HG03045 (cell line): ENCODE measurements around the gene KIF6.
"Not testable (repeated sequence)": the region's sequence is repeated elsewhere in the genome, so short reads cannot be mapped to it uniquely, and the experiment has no call there.

Experiments used
- ATAC-seq: cut with Tn5 transposase; IDR thresholded peaks from one replicate; pipeline ENCODE4 v1.9.1; 2021; ENCODE audit warnings: mild to moderate bottlenecking, moderate library complexity; ENCODE audit not compliant: unreplicated experiment

The KIF6 gene

DNA sequence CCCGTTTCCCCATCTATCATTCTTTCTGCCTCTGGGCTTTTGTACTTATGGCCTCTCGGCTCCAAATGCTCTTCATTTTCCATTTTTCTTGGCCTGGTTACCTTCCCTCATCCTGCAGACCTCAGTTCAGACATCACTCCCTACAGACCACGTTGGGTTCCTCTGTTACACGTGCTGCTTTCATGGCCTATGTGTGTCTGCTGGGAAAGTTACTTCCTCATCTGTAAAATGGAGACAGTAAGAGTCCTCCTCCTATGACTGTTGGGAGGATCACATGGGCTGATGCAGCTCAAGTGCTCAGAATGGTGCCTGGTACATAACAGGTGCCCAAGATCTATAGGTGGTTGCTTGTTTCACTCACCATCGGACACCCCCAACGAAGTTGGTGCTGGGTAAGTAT, 424.5 kb downstream of the KIF6 start:
- ATAC-seq, result no peak

DNA sequence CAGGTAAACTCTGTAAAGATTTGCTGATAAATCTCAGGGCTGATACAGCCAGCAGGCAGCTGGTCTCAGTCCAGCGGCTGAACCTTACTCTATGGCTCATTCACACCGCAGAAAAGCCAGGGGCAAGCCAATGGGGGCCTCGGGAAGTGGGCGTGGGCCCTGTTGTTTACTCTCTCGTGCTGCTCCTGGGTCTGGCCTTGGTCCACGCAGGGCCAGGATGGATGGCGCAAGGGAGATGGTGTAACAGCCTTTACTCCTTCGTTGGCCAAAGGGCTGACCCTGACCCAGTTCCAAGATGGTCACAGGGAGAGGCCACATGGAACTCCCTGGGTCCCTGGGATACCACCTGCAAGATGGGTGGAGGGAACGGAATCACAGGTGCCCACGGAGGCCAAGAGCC, 427.1 kb downstream of the KIF6 start:
- ATAC-seq, result no peak

DNA sequence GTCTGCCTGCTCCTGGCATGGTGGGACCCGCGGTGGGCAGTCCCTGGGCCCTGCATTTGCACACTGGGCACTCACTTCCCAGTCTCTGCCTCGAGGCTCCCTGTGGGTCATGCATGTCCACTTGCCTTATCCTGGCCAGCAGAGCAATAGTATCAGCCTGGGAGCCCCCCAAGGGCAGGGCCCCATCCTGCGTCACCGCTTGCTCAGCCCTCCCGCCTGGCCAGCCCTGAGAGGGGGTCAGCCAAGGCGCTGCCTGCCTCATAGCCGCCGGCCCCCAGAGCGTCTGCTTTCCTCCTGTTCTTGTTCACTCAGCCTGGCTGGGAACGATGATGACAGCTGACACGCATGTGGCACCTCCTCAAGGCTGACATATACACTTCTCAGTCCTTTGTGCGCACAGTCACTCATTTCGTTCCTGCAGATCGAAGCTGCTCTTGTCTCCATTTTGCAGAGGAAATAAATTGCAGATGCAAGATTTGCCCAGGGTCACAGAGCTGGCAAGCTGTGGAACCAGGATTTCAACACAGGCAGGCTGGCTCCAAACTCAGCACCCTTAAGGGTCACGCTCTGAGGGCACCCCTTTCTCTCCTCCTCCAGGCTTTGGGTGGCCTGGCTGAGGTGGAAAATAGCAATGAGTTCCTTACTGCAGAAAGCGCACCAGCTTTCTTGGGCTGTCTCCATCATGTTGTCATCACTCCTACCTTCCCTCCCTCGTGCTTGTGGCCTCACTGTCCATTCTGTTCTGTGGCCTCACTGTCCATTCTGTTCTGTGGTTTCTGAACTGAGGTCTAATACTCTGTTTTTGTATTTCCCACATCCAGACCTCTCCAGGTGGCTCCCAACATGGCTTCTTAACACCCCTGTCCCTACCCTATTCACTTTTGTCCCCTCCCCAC, 428.2 kb downstream of the KIF6 start:
- ATAC-seq, result no peak

DNA sequence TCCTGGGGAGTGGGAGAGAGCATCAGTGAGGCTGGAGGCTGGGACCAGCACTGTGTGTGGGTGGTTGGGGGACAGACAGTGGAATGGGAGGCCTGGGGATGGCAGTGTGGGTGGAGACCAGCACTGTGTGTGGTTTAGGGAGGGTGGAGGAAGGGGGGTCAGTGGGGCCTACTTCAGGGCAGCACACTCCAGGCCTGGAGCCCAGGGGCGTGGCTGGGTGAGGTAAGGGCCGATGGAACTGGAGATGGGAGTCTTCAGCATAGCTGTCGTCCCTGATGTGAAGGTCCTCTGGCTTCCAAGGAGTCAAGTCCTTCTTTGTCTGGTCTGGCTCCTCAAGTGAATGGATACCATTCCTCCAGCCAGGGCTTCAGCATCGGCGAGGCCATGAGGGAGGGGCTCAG, 429.6 kb downstream of the KIF6 start:
- no peak for ATAC-seq

DNA sequence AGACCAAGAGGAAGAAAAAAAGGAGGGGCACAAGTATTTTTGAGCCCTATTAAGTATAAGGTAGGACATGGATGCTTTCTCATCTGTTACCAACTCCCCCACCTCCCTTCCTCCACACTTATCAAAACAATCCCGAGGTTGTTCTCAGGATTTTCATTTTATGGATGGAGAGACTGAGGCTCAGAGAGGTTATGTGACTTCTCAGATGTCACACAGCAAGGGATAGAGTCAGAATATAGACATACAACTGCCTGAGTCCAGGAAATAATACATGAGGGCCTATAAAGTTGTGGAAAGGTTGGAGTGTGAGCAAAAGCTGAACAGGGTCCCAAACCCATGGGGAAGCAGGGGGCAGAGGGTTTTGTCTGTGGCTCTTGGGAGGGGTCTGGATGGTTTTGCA, 430.3 kb downstream of the KIF6 start:
- ATAC-seq, result no peak

DNA sequence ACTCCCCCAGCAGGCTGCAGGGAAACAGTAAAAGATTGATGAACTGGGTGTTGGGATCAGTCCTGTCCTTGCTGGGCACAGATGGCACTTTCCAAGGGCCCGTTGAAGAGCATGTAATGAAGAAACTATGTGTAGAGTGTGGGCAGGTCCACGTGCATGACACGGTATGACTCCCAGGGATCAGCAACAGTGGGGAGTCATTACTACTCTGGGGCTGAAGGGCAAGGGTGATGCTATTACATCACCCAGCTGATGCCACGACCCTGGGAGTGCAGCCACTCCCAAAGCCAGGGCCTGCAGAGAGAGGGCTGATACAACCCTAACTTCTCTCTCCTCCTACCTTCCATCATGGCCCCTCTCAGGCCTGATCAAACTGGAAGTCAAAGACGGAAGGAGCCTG, 431.1 kb downstream of the KIF6 start:
- no peak for ATAC-seq

DNA sequence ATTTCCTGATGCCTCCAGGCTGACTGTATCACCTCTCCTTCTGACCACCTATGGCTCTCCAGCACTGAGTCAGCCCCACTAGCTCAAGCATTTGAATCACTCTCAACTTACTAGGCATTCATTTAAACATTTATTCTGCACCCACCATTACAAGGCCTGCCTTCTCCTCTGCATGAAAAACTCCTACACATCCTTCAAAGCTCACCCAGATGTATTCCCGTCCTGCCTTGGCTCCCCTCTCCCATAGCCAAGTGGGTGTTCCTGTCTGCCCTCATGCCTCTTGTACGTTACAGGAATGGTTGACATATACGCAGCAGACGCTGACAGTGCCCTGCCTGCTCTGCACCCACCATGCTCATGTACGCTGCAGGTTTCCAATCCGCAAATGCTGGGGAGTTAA, 432.6 kb downstream of the KIF6 start:
- no peak for ATAC-seq

DNA sequence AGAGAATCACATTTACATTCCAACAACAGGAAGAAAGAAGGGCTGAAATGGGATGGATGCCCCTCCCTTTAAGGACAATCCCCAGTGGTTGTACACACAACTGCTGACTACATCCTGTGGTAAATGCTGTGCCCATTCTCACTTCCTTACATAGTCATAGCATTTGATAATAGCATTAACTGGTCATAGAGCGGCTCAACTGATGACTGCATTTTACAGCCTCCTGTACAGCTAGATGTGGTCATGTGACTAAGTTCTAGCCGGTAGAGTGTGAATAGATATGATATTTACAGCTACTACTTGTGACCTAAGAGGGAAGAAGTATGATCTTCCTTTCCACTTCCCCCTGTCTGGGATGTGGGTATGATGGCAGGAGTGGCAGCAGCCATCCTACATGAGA, 435.7 kb downstream of the KIF6 start:
- no peak for ATAC-seq

DNA sequence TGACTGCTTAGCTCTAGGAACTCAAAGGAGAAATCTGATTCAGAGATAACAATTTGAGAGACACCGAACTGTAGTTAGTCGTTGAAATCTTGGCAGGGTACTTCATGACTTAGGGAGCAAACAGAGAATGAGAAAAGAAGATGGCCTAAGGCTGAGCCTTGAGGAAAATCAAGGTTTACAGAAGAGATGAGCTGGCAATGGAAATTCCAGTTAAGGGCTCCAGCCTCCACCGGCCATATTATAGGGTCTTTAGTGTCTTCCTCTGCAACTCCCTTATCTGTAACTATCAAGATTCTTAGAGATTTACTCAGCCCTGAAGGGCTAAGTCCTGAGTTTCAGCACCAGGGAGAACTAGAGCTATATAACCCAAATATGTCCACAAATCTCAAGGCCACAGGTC, 437.6 kb downstream of the KIF6 start:
- ATAC-seq, result no peak

DNA sequence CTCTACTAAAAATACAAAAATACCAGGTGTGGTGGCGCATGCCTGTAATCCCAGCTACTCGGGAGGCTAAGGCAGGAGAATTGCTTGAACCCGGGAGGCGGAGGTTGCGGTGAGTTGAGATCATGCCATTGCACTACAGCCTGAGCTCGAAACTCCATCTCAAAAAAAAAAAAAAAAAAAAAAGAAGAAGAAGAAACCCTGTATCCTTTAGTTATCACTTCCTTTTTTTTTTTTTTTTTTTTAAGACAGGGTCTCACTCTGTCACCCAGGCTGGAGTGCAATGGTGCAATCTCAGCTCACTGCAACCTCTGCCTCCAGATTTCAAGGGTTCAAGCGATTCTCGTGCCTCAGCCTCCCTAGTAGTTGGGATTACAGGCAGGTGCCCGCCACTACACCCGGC, 438.6 kb downstream of the KIF6 start:
- ATAC-seq, result not testable (repeated sequence)

DNA sequence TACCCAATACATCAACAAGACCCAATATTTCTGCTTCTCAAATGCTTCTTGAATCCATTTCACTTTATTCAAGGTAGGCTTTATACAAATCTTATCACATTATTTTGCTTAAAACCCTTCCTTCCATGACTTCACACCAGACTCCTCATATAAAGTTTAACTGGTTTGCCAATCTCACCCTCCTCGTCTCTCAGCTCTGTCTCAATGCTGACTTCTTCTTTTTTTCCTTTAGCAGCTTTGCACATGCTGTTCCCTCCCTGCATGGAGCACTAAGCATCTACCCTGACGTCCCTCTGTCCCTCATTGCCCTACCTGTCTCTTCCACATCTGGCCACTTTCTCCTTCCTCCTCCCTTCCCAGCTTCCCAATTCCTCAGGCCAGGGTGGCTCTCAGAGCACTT, 442.4 kb downstream of the KIF6 start:
- ATAC-seq, result no peak

DNA sequence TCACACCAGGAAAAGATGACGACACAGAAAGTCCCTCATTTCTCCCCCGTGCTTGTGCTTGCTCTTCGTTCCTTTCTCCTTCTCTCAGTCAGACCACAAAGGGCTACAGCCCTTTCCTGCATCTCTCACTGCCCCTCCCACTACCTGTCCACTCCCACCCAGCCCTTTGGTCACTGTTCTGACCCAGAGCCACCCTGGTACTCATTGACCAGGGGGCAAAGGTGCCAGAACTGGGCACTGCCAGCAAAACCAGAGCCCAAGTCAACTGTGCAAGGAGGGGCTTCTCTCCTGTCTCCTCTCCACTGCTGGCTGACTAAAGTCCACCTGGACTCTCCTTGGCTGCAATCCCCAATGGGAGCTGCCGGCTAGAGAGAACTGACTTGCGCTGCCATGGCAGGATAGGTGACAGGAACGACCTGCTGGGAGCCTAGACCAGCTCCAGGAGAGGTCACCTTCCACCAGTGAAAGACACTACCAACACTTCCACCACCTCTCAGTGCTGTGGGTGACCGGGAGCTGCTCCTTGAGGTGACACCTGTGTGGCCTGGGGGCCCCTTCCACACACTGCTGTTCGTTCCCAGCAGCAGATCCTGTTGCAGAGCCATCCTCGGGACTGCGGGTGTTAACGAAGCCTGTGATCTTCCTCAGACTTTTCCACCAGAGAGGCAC, 443.8 kb downstream of the KIF6 start:
- ATAC-seq, result no peak

DNA sequence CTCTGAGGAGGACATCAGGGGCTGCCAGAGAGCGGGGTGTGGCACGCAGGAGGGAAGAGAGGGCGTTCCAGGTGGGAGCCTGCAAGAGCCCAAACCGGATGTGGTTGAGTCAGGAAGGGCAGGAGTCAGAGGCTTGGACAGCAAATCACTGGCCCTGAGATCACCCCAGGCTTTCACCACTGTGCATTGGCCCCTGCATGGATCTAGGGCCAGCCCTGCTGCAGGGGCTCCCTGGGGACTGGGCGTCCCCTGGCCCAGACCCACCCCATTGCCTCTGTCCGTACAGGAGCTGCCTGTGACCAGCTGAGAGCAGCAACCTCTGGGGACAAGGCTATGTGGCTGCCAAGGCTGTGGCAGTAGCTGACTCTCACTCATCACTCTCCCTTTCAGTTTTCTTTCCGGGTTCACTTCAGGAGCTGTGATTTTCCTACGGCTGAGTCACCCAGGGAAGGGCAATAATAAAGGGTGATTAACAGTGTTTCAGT, 444.9 kb downstream of the KIF6 start:
- no peak for ATAC-seq
